Neural cell (in vitro differentiated cells): ENCODE results near the gene RXFP2. TPM values are rescaled to one million over a fixed set of nuclear protein-coding genes. Genes with fewer than 3 reads are reported as not detected.

Experiments
- H2AFZ ChIP-seq: fragments of 200-600, 300-800 bp; sonication (generic), shearing (Covaris generic); 2 replicates; pipeline ENCODE4 v1.6.0; 2014; ENCODE audit warnings: low read depth, mild to moderate bottlenecking, antibody characterized with exemption, low read length, moderate library complexity
- H3F3A ChIP-seq: fragments of 200-600 bp; shearing (Covaris generic); 2 replicates; pipeline ENCODE4 v1.6.1; 2016; ENCODE audit warnings: mild to moderate bottlenecking, moderate library complexity, mixed read lengths, antibody characterized with exemption, low read length; ENCODE audit not compliant: insufficient read depth, poor library complexity, severe bottlenecking
- H3K27ac ChIP-seq: fragments of 200-600, 300-800 bp; sonication (generic), shearing (Covaris generic); 2 replicates; pipeline ENCODE4 v1.5.1; 2014; ENCODE audit warnings: mild to moderate bottlenecking, low read length, moderate library complexity
- H3K27me3 ChIP-seq: fragments of 300-800, 200-600 bp; sonication (generic), shearing (Covaris generic); 2 replicates; pipeline ENCODE4 v1.6.0; 2014; ENCODE audit warnings: mild to moderate bottlenecking, low read depth, low read length, moderate library complexity; ENCODE audit not compliant: insufficient read depth
- H3K36me3 ChIP-seq: fragments of 300-800, 200-600 bp; sonication (generic), shearing (Covaris generic); 2 replicates; pipeline ENCODE4 v1.5.1; 2014; ENCODE audit warnings: mild to moderate bottlenecking, antibody characterized with exemption, low read length, moderate library complexity; ENCODE audit not compliant: insufficient read depth
- H3K4me2 ChIP-seq: fragments of 300-800, 200-600 bp; sonication (generic), shearing (Covaris generic); 2 replicates; pipeline ENCODE4 v1.6.0; 2014; ENCODE audit warnings: mild to moderate bottlenecking, low read length
- H3K4me3 ChIP-seq: fragments of 300-800, 200-600 bp; sonication (generic), shearing (Covaris generic); 2 replicates; pipeline ENCODE4 v1.5.1; 2014; ENCODE audit warnings: mild to moderate bottlenecking, low read length, moderate library complexity
- H3K79me2 ChIP-seq: fragments of 200-600 bp; shearing (Covaris generic); replicated peaks from 2 replicates; pipeline ENCODE4 v1.6.0; 2014; ENCODE audit warnings: mild to moderate bottlenecking, low read length, moderate library complexity; ENCODE audit not compliant: insufficient read depth
- H3K9ac ChIP-seq: fragments of 300-800, 200-600 bp; sonication (generic), shearing (Covaris generic); 2 replicates; pipeline ENCODE4 v1.6.1; 2016; ENCODE audit warnings: mild to moderate bottlenecking, low read length, mixed read lengths
- H3K9me2 ChIP-seq: fragments of 200-600 bp; shearing (Covaris generic); 2 replicates; pipeline ENCODE4 v1.6.1; 2016; ENCODE audit warnings: mild to moderate bottlenecking, low read length, mixed read lengths; ENCODE audit not compliant: insufficient read depth
- H3K9me3 ChIP-seq: fragments of 200-600, 300-800 bp; sonication (generic), shearing (Covaris generic); 2 replicates; pipeline ENCODE4 v1.6.1; 2016; ENCODE audit warnings: mild to moderate bottlenecking, mixed run types, low read length, moderate library complexity, mixed read lengths
- H4K20me1 ChIP-seq: fragments of 200-600 bp; shearing (Covaris generic); 2 replicates; pipeline ENCODE4 v1.6.1; 2016; ENCODE audit warnings: mild to moderate bottlenecking, mixed run types; ENCODE audit not compliant: insufficient read depth
- CTCF ChIP-seq: fragments of 450-650 bp; IDR thresholded peaks from 2 replicates; pipeline ENCODE4 v1.5.1; 2014; ENCODE audit warnings: antibody characterized with exemption, mild to moderate bottlenecking, moderate library complexity; ENCODE audit not compliant: poor library complexity, severe bottlenecking
- EP300 ChIP-seq: fragments of 450-650 bp; conservative IDR thresholded peaks from 2 replicates; pipeline ENCODE4 v1.6.1; 2014; ENCODE audit warnings: antibody characterized with exemption, mild to moderate bottlenecking, moderate library complexity; ENCODE audit not compliant: poor library complexity, severe bottlenecking
- EZH2 ChIP-seq: fragments of 200-600, 300-800 bp; shearing (Covaris generic), sonication (generic); IDR thresholded peaks from 2 replicates; pipeline ENCODE4 v1.6.1; 2014; ENCODE audit warnings: antibody characterized with exemption, low read length, borderline replicate concordance, mild to moderate bottlenecking; ENCODE audit not compliant: insufficient read depth, poor library complexity, severe bottlenecking
- MXI1 ChIP-seq: fragments of 450-650 bp; conservative IDR thresholded peaks from 2 replicates; pipeline ENCODE4 v1.6.1; 2014; ENCODE audit warnings: antibody characterized with exemption, mild to moderate bottlenecking; ENCODE audit not compliant: poor library complexity, severe bottlenecking
- POLR2AphosphoS5 ChIP-seq: IDR thresholded peaks from 2 replicates; pipeline ENCODE4 v1.6.1; 2012
- RAD21 ChIP-seq: fragments of 450-650 bp; conservative IDR thresholded peaks from 2 replicates; pipeline ENCODE4 v1.6.1; 2014; ENCODE audit warnings: antibody characterized with exemption, mild to moderate bottlenecking, moderate library complexity
- REST ChIP-seq: IDR thresholded peaks from 2 replicates; pipeline ENCODE4 v1.6.1; 2012; ENCODE audit warnings: borderline replicate concordance
- SMC3 ChIP-seq: fragments of 450-650 bp; conservative IDR thresholded peaks from 2 replicates; pipeline ENCODE4 v1.6.1; 2014; ENCODE audit warnings: antibody characterized with exemption, mild to moderate bottlenecking, moderate library complexity; ENCODE audit not compliant: poor library complexity
- TAF1 ChIP-seq: IDR thresholded peaks from 2 replicates; pipeline ENCODE4 v1.6.1; 2012; ENCODE audit warnings: low read depth
- polyA plus RNA-seq: library from polyadenylated mRNA; depleted of rRNA; stranded (reverse); fragments of >200 nt; gene quantifications from 2 replicates; pipeline ENCODE4 v1.2.3, GENCODE V29; 2014

RXFP2 gene
- polyA plus RNA-seq, 1 donor from 2014 or later, result not detected

- Histone ChIP-seq H2AFZ (no peak overlapping the region), H3K36me3 (no peaks in the 10 kb centered on the region), H3K27ac (no peak overlapping the region), H3K27me3 (no peaks in the 10 kb centered on the region), H4K20me1 (no peaks in the 10 kb centered on the region), H3K9me3 (no peaks in the 10 kb centered on the region), H3F3A (no peaks in the 10 kb centered on the region), H3K4me3 (no peak overlapping the region), H3K9ac (no peak overlapping the region), H3K79me2 (no peaks in the 10 kb centered on the region), H3K4me2 (no peak overlapping the region), H3K9me2 (no peaks in the 10 kb centered on the region)
- TF ChIP-seq MXI1, result no peak
- TF ChIP-seq POLR2AphosphoS5, result no peak
- no peak for TF ChIP-seq EP300
- no peak for TF ChIP-seq CTCF
- TF ChIP-seq REST, result no peak
- TF ChIP-seq SMC3, result no peak
- no peak for TF ChIP-seq RAD21
- no peak for TF ChIP-seq EZH2
- no peak for TF ChIP-seq TAF1
These were observed 53.9 kb downstream of the RXFP2 start for GRCh38 chr13:31793246-31793645.

- TF ChIP-seq RAD21 (no peak), TAF1 (no peak), MXI1 (no peak), EP300 (no peak), REST (no peak), SMC3 (no peak), POLR2AphosphoS5 (no peak), EZH2 (no peak), CTCF (no peak)
- Histone ChIP-seq H3K9me3 (no peaks in the 10 kb centered on the region), H3K36me3 (no peaks in the 10 kb centered on the region), H3K27ac (no peak overlapping the region), H4K20me1 (no peaks in the 10 kb centered on the region), H3K79me2 (no peaks in the 10 kb centered on the region), H3K4me2 (no peak overlapping the region), H3F3A (no peaks in the 10 kb centered on the region), H3K9ac (no peak overlapping the region), H3K4me3 (no peak overlapping the region), H3K9me2 (no peaks in the 10 kb centered on the region), H2AFZ (no peak overlapping the region), H3K27me3 (no peaks in the 10 kb centered on the region)
These were observed 55.1 kb downstream of the RXFP2 start for GRCh38 chr13:31794452-31794851.
